Measurements from ENCODE around the gene EML3.
"Not testable (repeated sequence)": the region's sequence is repeated elsewhere in the genome, so short reads cannot be mapped to it uniquely, and the experiment has no call there.

The EML3 gene

GRCh38 chr11:62616957-62617356 lies 4.4 kb upstream of the EML3 start:
- not testable (repeated sequence) for DNase-seq (ENCODE audit: low spot score)

- no peak for DNase-seq (ENCODE audit: low spot score)
Observed at GRCh38 chr11:62615521-62615920, 2.9 kb upstream of the EML3 start.

- DNase-seq (ENCODE audit: low spot score) = no peak
Observed at GRCh38 chr11:62614275-62614674, 1.7 kb upstream of the EML3 start.

- no peak for DNase-seq (ENCODE audit: low spot score)
Observed at GRCh38 chr11:62613291-62613778, 760 bp upstream of the EML3 start.

GRCh38 chr11:62611705-62612365 lies 740 bp downstream of the EML3 start:
- peak; percentile 36 for DNase-seq (ENCODE audit: low spot score)

- no peak for DNase-seq (ENCODE audit: low spot score)
Observed at GRCh38 chr11:62610814-62611704, 1.5 kb downstream of the EML3 start.

- no peak for DNase-seq (ENCODE audit: low spot score)
Observed at GRCh38 chr11:62610403-62610802, 2.2 kb downstream of the EML3 start.

GRCh38 chr11:62608776-62609175 lies 3.8 kb downstream of the EML3 start:
- no peak for DNase-seq (ENCODE audit: low spot score)

GRCh38 chr11:62607714-62608113 lies 4.9 kb downstream of the EML3 start:
- no peak for DNase-seq (ENCODE audit: low spot score)

- no peak for DNase-seq (ENCODE audit: low spot score)
Observed at GRCh38 chr11:62605902-62606301, 6.7 kb downstream of the EML3 start.

GRCh38 chr11:62605467-62605866 lies 7.1 kb downstream of the EML3 start:
- no peak for DNase-seq (ENCODE audit: low spot score)

- DNase-seq (ENCODE audit: low spot score) = no peak
Observed at GRCh38 chr11:62604460-62605120, 8.0 kb downstream of the EML3 start.

GRCh38 chr11:62603776-62604299 lies 8.7 kb downstream of the EML3 start:
- DNase-seq (ENCODE audit: low spot score) = no peak

- no peak for DNase-seq (ENCODE audit: low spot score)
Observed at GRCh38 chr11:62603072-62603408, 9.5 kb downstream of the EML3 start.

- peak; percentile 78 for DNase-seq (ENCODE audit: low spot score)
Observed at GRCh38 chr11:62602141-62603071, 10.2 kb downstream of the EML3 start.

GRCh38 chr11:62601372-62602140 lies 11.0 kb downstream of the EML3 start, which contains the start of gene MTA2:
TSS of gene MTA2 (minus strand) at chr11:62601865. CDS start at chr11:62601450, 415 bp downstream.
- DNase-seq (ENCODE audit: low spot score) = peak; percentile 88

- no peak for DNase-seq (ENCODE audit: low spot score)
Observed at GRCh38 chr11:62601122-62601371, 11.5 kb downstream of the EML3 start.

- DNase-seq (ENCODE audit: low spot score) = no peak
Observed at GRCh38 chr11:62600367-62601121, 12.0 kb downstream of the EML3 start.

GRCh38 chr11:62599901-62600300 lies 12.7 kb downstream of the EML3 start:
- no peak for DNase-seq (ENCODE audit: low spot score)

GRCh38 chr11:62599069-62599696 lies 13.4 kb downstream of the EML3 start:
- DNase-seq (ENCODE audit: low spot score) = peak; percentile 91

Measured in iPS-NIHi11 (cell line).